Hindlimb muscle (tissue), 1 donor: ENCODE measurements around the gene CA5A. TPM values are rescaled to one million over a fixed set of nuclear protein-coding genes. Genes with fewer than 3 reads are reported as not detected.
"Not testable (repeated sequence)": the region's sequence is repeated elsewhere in the genome, so short reads cannot be mapped to it uniquely, and the experiment has no call there.

Experiments
- DNase-seq: peaks from one replicate; pipeline ENCODE4 v3.0.0-alpha.2; 2013
- polyA plus RNA-seq: library from polyadenylated mRNA; unstranded; fragments of 120-200 nt; gene quantifications from one replicate; pipeline ENCODE4 v1.2.1, GENCODE V29; 2013; ENCODE audit not compliant: insufficient read length

Gene CA5A
- polyA plus RNA-seq, 1 donor, result 0.18 TPM

- DNase-seq, result no peak
Measured at GRCh38 chr16:87947356-87948118, 11.2 kb upstream of the CA5A start.

- no peak for DNase-seq
Measured at GRCh38 chr16:87946596-87947347, 10.4 kb upstream of the CA5A start.

- DNase-seq, result peak; percentile 68
Measured at GRCh38 chr16:87945351-87946042, 9.2 kb upstream of the CA5A start.

GRCh38 chr16:87942680-87943079, 6.4 kb upstream of the CA5A start:
- DNase-seq, result no peak

GRCh38 chr16:87939562-87940423, 3.5 kb upstream of the CA5A start:
- DNase-seq, result no peak

GRCh38 chr16:87938412-87938949, 2.2 kb upstream of the CA5A start:
- DNase-seq, result no peak

GRCh38 chr16:87937231-87937542, 858 bp upstream of the CA5A start:
- not testable (repeated sequence) for DNase-seq

GRCh38 chr16:87936016-87936374, 334 bp downstream of the CA5A start:
- DNase-seq, result not testable (repeated sequence)

GRCh38 chr16:87934752-87935425, 1.4 kb downstream of the CA5A start:
- not testable (repeated sequence) for DNase-seq

- DNase-seq, result no peak
Measured at GRCh38 chr16:87933140-87933495, 3.2 kb downstream of the CA5A start.

- not testable (repeated sequence) for DNase-seq
Measured at GRCh38 chr16:87932475-87933139, 3.7 kb downstream of the CA5A start.

- no peak for DNase-seq
Measured at GRCh38 chr16:87931504-87931903, 4.8 kb downstream of the CA5A start.

GRCh38 chr16:87930456-87930855, 5.9 kb downstream of the CA5A start:
- DNase-seq, result no peak

- no peak for DNase-seq
Measured at GRCh38 chr16:87929986-87930385, 6.3 kb downstream of the CA5A start.

- no peak for DNase-seq
Measured at GRCh38 chr16:87927195-87927562, 9.2 kb downstream of the CA5A start.

- no peak for DNase-seq
Measured at GRCh38 chr16:87926246-87927194, 9.8 kb downstream of the CA5A start.

GRCh38 chr16:87924811-87925670, 11.3 kb downstream of the CA5A start:
- no peak for DNase-seq

- DNase-seq, result no peak
Measured at GRCh38 chr16:87924041-87924810, 12.1 kb downstream of the CA5A start.
